Large intestine (tissue), 3 donors: ENCODE results near the gene IPO5. TPM values are rescaled to one million over a fixed set of nuclear protein-coding genes. Genes with fewer than 3 reads are reported as not detected.
"Not testable (repeated sequence)": the region's sequence is repeated elsewhere in the genome, so short reads cannot be mapped to it uniquely, and the experiment has no call there.

Source experiments
- DNase-seq, 2 donors: peaks; one replicate each; pipeline versions ENCODE4 v3.0.0 to v3.0.0-alpha.2; 2013
- H3K27ac ChIP-seq: one replicate; pipeline ENCODE4 v1.5.1; 2013; ENCODE audit warnings: low read length
- H3K27me3 ChIP-seq: 2 replicates; pipeline ENCODE4 v1.6.1; 2013; ENCODE audit warnings: low read length; ENCODE audit not compliant: control insufficient read depth, insufficient read depth
- H3K36me3 ChIP-seq: 2 replicates; pipeline ENCODE4 v1.6.1; 2013; ENCODE audit warnings: low read length; ENCODE audit not compliant: control insufficient read depth, insufficient read depth
- H3K4me1 ChIP-seq: one replicate; pipeline ENCODE4 v1.6.1; 2013; ENCODE audit warnings: low read length; ENCODE audit not compliant: control insufficient read depth, insufficient read depth
- H3K4me3 ChIP-seq: one replicate; pipeline ENCODE4 v1.5.1; 2013; ENCODE audit warnings: low read length
- H3K9me3 ChIP-seq: one replicate; pipeline ENCODE4 v1.6.1; 2013; ENCODE audit warnings: mild to moderate bottlenecking, low read depth, low read length, moderate library complexity; ENCODE audit not compliant: control insufficient read depth
- WGBS: methylation state at CpG from one replicate; pipeline ENCODE4 v1.1.5; 2013; ENCODE audit warnings: low lambda C conversion rate; ENCODE audit not compliant: insufficient coverage; 5-methylcytosine and 5-hydroxymethylcytosine counted together
- polyA plus RNA-seq: library from polyadenylated mRNA; unstranded; fragments of 120-200 nt; gene quantifications from one replicate; pipeline ENCODE4 v1.2.1, GENCODE V29; 2013

Gene IPO5
- polyA plus RNA-seq, 1 donor, result 108 TPM

DNA sequence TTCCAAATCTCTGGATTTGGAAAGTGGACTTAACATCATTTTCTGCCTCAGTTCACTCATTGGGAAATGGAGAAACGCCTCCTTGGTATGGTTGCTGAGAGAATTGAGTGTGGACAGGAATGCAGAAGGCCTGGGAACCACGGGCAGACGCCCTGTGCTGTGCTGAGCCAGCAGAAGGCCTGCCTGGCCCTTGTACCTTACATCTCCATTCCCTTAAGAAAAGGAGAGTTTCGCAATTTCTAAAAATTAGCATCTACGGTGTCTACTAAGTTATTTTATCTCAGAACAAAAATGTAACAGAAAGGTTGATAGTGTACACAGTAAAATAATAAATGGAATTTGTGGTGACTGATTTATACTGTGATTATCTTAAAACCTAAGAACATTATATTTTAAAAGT, 78.7 kb downstream of the IPO5 start:
- DNase-seq, result peak; percentile 27 to 50
- WGBS, result no CpG with 5 or more reads among the region's 5 CpGs
- H3K4me1 ChIP-seq, result peaks cover 11% of the 10 kb centered on the region
- no peak overlapping the region for H3K27ac ChIP-seq
- no peak overlapping the region for H3K4me3 ChIP-seq
- H3K27me3 ChIP-seq, result no peaks in the 10 kb centered on the region
- H3K36me3 ChIP-seq, result no peaks in the 10 kb centered on the region
- H3K9me3 ChIP-seq, result no peaks in the 10 kb centered on the region

DNA sequence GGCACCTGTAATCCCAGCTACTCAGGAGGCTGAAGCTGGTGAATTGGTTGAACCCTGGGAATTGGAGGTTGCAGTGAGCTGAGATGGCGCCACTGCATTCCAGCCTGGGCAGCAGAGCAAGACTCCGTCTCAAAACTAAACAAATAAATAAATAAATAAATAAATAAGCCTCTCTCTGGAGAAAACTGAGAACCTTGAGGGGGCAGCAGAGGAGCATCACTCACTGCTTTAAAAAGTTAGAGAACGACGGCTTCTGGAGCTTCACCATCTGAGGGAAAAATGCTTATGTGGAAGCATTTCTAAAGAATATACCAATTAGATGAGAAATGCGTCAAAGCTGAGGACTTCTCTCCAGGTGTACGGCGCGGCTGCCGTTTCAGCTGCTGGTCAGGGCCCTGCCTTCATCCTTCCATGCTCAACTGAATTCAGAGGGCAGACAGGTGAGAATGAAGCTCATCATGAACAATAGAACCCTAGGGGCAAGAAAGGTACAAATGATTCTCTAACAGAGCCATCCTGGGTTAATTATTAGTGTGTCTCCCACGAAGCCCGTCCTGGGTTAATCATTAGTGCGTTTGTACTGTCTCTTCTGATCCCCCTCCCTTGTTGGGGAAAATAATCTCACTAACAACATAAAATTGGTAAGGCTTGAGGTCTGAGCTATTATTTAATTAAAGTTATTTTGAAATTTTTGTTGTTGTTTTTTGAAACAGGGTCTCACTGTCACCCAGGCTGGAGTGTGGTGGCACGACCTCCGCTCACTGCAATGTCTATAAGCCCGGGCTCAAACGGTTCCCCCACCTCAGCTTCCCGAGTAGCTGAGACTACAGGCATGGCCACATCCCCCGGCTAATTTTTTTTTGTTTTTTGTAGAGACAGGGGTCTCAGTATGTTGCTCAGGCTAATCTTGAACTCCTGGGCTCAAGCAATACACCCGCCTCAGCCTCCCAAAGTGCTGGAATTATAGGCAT, 80.1 kb downstream of the IPO5 start:
- no peak overlapping the region for H3K4me3 ChIP-seq
- H3K27ac ChIP-seq, result no peak overlapping the region
- peaks cover 11% of the 10 kb centered on the region for H3K4me1 ChIP-seq
- no peaks in the 10 kb centered on the region for H3K9me3 ChIP-seq
- no peaks in the 10 kb centered on the region for H3K27me3 ChIP-seq
- H3K36me3 ChIP-seq, result no peaks in the 10 kb centered on the region
- 0% methylated on average over 2 of the region's 19 CpGs for WGBS
- peak; percentile 21 to 56 for DNase-seq

DNA sequence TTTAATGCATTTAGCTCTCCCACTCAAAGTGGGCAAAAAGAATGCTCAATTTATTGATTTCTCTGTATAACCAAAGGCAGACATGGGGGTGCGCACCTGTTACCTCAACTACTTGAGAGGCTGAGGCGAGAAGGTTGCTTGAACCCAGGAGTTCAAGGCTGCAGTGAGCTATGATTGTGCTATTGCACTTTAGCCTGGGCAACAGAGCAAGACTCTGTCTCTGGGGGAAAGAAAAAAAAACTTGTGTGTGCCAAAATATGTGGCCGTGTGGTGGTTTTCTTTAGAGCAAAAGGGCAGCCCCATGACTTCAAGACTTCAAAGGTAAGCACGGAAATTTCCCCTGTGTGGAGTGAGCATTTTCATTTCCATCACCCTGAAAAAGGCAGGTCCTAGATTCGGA, 81.9 kb downstream of the IPO5 start:
- no peak for DNase-seq
- Histone ChIP-seq H3K4me1 (peaks cover 11% of the 10 kb centered on the region), H3K9me3 (no peaks in the 10 kb centered on the region), H3K27me3 (no peaks in the 10 kb centered on the region), H3K27ac (no peak overlapping the region), H3K36me3 (no peaks in the 10 kb centered on the region), H3K4me3 (no peak overlapping the region)
- no CpG with 5 or more reads among the region's 5 CpGs for WGBS

DNA sequence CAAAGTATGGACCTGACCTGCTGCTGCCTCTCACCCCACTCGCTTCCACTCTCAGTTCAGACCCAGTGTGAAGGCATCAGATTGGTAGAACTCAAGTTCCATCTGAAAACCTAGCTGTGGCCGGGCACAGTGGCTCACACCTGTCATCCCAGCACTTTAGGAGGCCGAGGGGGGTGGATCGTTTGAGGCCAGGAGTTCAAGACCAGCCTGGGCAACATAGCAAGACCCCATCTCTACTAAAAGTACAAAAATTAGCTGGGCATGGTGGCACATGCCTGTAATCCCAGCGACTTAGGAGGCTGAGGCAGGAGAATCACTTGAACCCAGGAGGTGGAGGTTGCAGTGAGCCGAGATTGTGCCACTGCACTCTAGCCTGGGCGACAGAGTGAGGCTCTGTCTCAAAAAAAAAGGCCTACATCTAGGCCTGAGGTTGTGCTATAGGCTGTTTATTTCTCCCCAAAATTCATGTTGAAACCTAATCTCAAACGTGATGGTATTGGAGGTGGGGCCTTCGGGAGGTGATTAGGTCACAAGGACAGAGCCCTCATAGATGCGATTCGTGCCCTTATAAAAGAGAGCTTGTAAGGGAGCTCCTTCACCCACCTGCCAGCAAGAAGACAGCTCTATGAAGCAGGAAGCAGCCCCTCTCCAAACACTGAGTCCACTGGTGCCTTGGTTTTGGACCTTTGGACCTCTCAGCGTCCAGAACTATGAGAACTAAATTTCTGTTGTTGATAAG, 83.3 kb downstream of the IPO5 start:
- WGBS, result no CpG with 5 or more reads among the region's 12 CpGs
- not testable (repeated sequence) for H3K4me3 ChIP-seq, H3K27me3 ChIP-seq, H3K27ac ChIP-seq, H3K9me3 ChIP-seq, DNase-seq, H3K36me3 ChIP-seq
- H3K4me1 ChIP-seq, result peaks cover 11% of the 10 kb centered on the region

DNA sequence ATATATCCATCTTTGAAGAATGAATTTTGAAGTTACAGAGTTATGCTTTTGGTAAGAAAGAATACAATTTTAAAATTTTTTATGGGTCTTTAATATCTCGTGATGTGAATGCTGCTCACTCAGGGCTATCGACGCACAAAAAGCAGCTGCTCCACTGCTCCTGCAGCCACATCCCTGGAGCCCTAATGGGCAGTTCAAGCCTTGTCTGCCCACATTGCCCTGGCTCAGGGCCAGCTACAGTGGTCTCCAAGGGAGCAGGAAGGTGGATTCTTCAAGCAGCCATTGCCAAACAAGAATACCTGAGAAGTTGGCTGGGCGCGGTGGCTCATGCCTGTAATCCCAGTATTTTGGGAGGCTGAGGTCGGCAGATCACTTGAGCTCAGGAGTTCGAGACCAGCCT, 85.8 kb downstream of the IPO5 start:
- no peaks in the 10 kb centered on the region for H3K27me3 ChIP-seq
- DNase-seq, result no peak
- no peaks in the 10 kb centered on the region for H3K4me1 ChIP-seq
- no peak overlapping the region for H3K4me3 ChIP-seq
- no peak overlapping the region for H3K27ac ChIP-seq
- no peaks in the 10 kb centered on the region for H3K9me3 ChIP-seq
- no CpG with 5 or more reads among the region's 7 CpGs for WGBS
- H3K36me3 ChIP-seq, result no peaks in the 10 kb centered on the region

DNA sequence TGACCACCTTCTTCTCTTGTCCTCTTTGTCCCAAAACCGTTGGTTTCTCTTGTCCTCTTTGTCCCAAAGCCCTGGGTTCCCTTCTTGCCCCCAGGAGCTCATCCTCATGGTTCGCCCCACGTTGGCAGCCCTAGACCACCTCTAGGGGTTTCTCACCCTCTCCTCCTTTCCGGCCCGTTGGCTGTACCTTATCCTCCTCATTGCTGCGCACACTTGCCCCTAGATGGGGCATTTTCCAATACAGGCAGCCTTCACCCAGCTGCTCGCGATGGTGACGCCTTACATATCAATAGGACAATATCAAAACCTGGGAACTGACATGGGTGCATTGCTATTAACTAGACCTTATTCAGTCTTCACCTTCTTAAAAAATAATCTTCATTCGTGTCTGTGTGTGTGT, 86.5 kb downstream of the IPO5 start:
- no peak for DNase-seq
- no peak overlapping the region for H3K27ac ChIP-seq
- H3K9me3 ChIP-seq, result no peaks in the 10 kb centered on the region
- no peaks in the 10 kb centered on the region for H3K4me1 ChIP-seq
- no CpG with 5 or more reads among the region's 10 CpGs for WGBS
- no peak overlapping the region for H3K4me3 ChIP-seq
- no peaks in the 10 kb centered on the region for H3K27me3 ChIP-seq
- H3K36me3 ChIP-seq, result no peaks in the 10 kb centered on the region

DNA sequence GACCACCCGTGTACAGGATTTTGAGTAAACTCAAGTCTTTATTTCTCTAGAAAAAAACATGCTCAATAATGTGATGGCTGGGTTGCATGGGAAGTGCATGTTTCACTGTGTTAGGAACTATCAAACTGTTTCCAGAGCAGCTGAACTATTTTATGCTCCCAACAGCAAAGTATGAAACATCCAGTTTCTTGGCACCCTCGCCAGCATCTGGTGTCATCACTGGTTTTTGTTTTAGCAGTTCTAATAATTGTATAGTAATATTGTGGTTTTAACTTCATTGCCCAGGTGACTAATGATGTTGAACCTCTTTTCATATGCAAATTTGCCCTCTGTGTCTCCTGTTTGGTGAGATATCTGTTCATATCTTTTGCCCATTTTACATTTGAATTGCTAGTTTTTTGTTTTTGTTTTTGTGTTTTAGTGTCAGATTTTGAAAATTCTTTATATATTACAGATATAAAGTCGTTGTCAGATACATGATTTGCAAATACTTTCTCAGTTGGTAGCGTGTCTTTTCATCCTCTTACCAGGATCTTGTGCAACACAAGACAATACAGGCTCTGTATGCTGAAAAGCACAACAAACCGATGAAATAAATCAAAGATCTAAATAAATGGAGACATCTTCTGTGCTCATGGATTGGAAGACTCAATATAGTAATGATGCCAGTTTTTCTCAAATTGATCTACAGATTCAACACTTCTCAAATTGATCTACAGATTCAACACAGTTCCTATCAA, 87.8 kb downstream of the IPO5 start:
- no peaks in the 10 kb centered on the region for H3K9me3 ChIP-seq
- H3K27me3 ChIP-seq, result no peaks in the 10 kb centered on the region
- DNase-seq, result no peak
- H3K36me3 ChIP-seq, result no peaks in the 10 kb centered on the region
- no peak overlapping the region for H3K27ac ChIP-seq
- H3K4me3 ChIP-seq, result no peak overlapping the region
- H3K4me1 ChIP-seq, result no peaks in the 10 kb centered on the region
- WGBS, result no CpG with 5 or more reads among the region's 5 CpGs

DNA sequence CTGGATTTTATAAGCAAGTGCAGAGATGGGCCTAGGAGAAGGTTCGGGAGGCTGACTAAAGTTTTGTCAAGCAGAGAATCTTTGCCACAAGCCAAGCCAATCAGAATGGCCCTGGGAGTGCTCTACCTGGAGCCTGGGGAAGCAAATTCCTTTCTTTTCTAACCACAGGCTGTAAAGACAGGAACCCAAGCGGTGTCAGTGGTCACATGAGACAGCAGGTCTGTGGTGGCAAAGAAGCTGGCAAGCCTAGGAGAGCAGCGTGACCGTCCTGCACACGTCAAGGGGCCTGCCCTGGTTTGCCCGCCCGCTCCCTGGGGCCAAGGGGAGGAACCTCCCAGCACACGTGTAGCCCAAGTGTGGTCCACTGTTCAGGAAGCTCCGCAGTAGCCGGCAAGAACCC, 90.8 kb downstream of the IPO5 start:
- Histone ChIP-seq H3K36me3 (no peaks in the 10 kb centered on the region), H3K4me1 (no peaks in the 10 kb centered on the region), H3K27ac (no peak overlapping the region), H3K9me3 (no peaks in the 10 kb centered on the region), H3K4me3 (no peak overlapping the region), H3K27me3 (no peaks in the 10 kb centered on the region)
- WGBS, result no CpG with 5 or more reads among the region's 10 CpGs
- DNase-seq, result no peak

DNA sequence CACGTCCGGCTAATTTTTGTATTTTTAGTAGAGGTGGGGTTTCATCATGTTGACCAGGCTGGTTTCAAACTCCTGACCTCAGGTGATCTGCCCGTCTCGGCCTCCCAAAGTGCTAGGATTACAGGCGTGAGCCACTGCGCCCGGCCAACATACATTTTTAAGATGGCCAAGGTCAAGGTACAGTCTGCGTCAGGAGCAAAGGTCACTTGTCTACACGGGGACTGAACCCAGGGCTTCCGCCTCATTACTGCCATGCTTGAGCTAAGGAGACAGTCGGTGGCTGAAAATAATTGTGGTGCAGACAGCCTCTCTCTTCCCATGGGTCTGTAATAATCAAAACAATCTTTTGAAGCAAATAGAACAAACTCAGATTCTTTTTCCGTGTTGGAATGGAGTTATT, 94.3 kb downstream of the IPO5 start:
- not testable (repeated sequence) for DNase-seq, H3K4me1 ChIP-seq, H3K4me3 ChIP-seq, H3K27me3 ChIP-seq, H3K36me3 ChIP-seq, H3K27ac ChIP-seq, H3K9me3 ChIP-seq
- WGBS, result 73% methylated on average over 1 of the region's 12 CpGs

DNA sequence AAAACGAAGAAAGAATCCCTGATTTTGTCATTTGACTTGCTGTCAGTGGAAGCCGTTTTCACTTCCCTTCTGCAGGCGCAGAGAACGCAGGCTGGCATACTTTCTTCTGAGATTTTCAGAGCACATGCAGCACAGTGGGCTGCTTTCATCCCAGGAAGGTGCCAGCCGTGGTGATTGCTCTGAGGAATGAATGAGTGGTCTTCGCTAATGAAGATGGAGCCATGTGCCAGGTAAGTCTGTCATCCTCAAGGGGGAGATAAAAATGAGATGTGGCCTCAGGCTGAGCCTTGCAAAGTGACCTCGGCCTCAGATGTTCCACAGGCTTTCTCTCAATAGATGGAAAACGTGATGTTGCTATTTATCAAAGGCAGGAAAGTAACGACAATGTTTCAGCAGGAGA, 94.8 kb downstream of the IPO5 start:
- no CpG with 5 or more reads among the region's 9 CpGs for WGBS
- DNase-seq, result no peak
- no peaks in the 10 kb centered on the region for H3K9me3 ChIP-seq
- H3K36me3 ChIP-seq, result no peaks in the 10 kb centered on the region
- no peaks in the 10 kb centered on the region for H3K27me3 ChIP-seq
- H3K27ac ChIP-seq, result no peak overlapping the region
- H3K4me3 ChIP-seq, result no peak overlapping the region
- H3K4me1 ChIP-seq, result no peaks in the 10 kb centered on the region
